ENCODE data around the gene CASS4. TPM values are rescaled to one million over a fixed set of nuclear protein-coding genes. Genes with fewer than 3 reads are reported as not detected.

The CASS4 gene
- total RNA-seq, 1 experiment from 2014 or later: not detected

DNA sequence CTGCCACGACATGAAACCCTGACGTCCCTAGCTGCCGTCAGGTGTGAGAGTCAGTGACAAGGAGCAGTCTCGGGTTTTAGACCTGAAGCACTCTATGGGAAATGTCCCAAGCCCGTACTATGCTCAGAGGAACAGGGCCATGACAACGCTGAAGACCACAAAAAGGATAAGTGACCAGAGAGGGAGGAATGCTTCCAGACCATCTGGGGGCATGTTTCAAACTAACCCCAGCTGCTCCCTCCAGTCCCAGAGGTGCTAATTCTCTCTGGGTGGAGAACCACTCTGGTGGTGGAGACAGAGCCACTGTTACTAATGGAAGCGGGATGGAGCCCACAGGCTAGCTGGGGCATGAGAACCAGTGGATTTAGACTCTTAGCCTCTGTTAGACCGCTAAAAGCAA lies 28.7 kb upstream of the CASS4 start:
- H3K14ac ChIP-seq (ENCODE audit: insufficient read depth, low read length): no peak overlapping the region
- H2BK12ac ChIP-seq (ENCODE audit: insufficient read length, low read depth, low read length): no peak overlapping the region
- H3K56ac ChIP-seq (ENCODE audit: insufficient read length, low read depth, low read length): no peak overlapping the region
- no peaks in the 10 kb centered on the region for H3K27me3 ChIP-seq (ENCODE audit: insufficient read depth, low read length)
- no peak overlapping the region for H4K5ac ChIP-seq (ENCODE audit: insufficient read length, low read depth, low read length)
- no peaks in the 10 kb centered on the region for H3K27me3 Mint-ChIP-seq (ENCODE audit: low read depth)
- H3K4ac ChIP-seq (ENCODE audit: low read depth, low read length): no peak overlapping the region
- no peaks in the 10 kb centered on the region for H4K20me1 ChIP-seq (ENCODE audit: control insufficient read depth, insufficient read depth, insufficient read length)
- H2BK5ac ChIP-seq (ENCODE audit: insufficient read length, low read length): no peak overlapping the region
- no peak overlapping the region for H3K4me3 Mint-ChIP-seq
- no peak overlapping the region for H3K18ac ChIP-seq (ENCODE audit: insufficient read length, low read depth, low read length)
- TF ChIP-seq, protein P1, sequence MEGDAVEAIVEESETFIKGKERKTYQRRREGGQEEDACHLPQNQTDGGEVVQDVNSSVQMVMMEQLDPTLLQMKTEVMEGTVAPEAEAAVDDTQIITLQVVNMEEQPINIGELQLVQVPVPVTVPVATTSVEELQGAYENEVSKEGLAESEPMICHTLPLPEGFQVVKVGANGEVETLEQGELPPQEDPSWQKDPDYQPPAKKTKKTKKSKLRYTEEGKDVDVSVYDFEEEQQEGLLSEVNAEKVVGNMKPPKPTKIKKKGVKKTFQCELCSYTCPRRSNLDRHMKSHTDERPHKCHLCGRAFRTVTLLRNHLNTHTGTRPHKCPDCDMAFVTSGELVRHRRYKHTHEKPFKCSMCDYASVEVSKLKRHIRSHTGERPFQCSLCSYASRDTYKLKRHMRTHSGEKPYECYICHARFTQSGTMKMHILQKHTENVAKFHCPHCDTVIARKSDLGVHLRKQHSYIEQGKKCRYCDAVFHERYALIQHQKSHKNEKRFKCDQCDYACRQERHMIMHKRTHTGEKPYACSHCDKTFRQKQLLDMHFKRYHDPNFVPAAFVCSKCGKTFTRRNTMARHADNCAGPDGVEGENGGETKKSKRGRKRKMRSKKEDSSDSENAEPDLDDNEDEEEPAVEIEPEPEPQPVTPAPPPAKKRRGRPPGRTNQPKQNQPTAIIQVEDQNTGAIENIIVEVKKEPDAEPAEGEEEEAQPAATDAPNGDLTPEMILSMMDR (conservative IDR thresholded peaks at IDR 0.05): no peak
- H3K4me1 ChIP-seq (ENCODE audit: insufficient read depth, low read length): no peaks in the 10 kb centered on the region
- H2AK5ac ChIP-seq (ENCODE audit: insufficient read length, low read length): no peak overlapping the region
- H3K4me2 ChIP-seq (ENCODE audit: insufficient read depth, insufficient read length, low read length): no peak overlapping the region
- no peak overlapping the region for H3T11ph ChIP-seq (ENCODE audit: low read length)
- H3K23ac ChIP-seq (ENCODE audit: insufficient read length, low read depth, low read length): no peak overlapping the region
- H2BK20ac ChIP-seq (ENCODE audit: low read depth, low read length, poor library complexity, severe bottlenecking): no peak overlapping the region
- no peaks in the 10 kb centered on the region for H3K9me3 ChIP-seq (ENCODE audit: control insufficient read depth, low read depth, low read length)
- no peaks in the 10 kb centered on the region for H3K23me2 ChIP-seq (ENCODE audit: insufficient read length, low read depth, low read length, poor library complexity, severe bottlenecking)
- no peak overlapping the region for H2BK120ac ChIP-seq (ENCODE audit: low read depth, low read length, poor library complexity, severe bottlenecking)
- no peak for DNase-seq
- peaks cover 19% of the 10 kb centered on the region for H3K79me1 ChIP-seq (ENCODE audit: insufficient read depth, low read depth, low read length, poor library complexity, severe bottlenecking)
- H3K9ac ChIP-seq (ENCODE audit: extremely low read depth, insufficient read length, low read length): no peak overlapping the region
- no peak overlapping the region for H2AFZ ChIP-seq (ENCODE audit: low read length)
- peak overlapping the region in 2 of 3 experiments; percentile 13 to 21; a peak in 1 of 7 replicates for H3K27ac Mint-ChIP-seq
- peaks cover 5% of the 10 kb centered on the region; the same call in 1 of the 2 replicates for H3K79me2 ChIP-seq (ENCODE audit: insufficient read depth, low read length)
- H4K91ac ChIP-seq (ENCODE audit: insufficient read length, low read depth, low read length): no peak overlapping the region
- peaks cover 7 to 8% of the 10 kb centered on the region in 2 experiments; a peak in 2 of 4 replicates for H3K4me1 Mint-ChIP-seq
- peaks cover 56 to 89% (median 86%) of the 10 kb centered on the region in 3 experiments for H3K36me3 Mint-ChIP-seq (ENCODE audit: insufficient read depth in 1 of 3, low read depth in 3 of 3)
- WGBS (ENCODE audit: extremely low coverage, insufficient read length, low lambda C conversion rate): no CpG with 5 or more reads among the region's 8 CpGs
- H4K8ac ChIP-seq (replicated peaks; ENCODE audit: insufficient read length, low read depth, low read length): no peak overlapping the region
- H3K9me3 Mint-ChIP-seq: no peaks in the 10 kb centered on the region
- H2BK15ac ChIP-seq (ENCODE audit: low read depth, low read length): no peak overlapping the region
- no peak overlapping the region for H3K27ac ChIP-seq (ENCODE audit: insufficient read length, low read depth, low read length)
